ENCODE measurements around the gene SLC49A4. TPM values are rescaled to one million over a fixed set of nuclear protein-coding genes. Genes with fewer than 3 reads are reported as not detected.

Gene SLC49A4
- polyA plus RNA-seq, 3 donors = 12.9 to 19.0 (median 18.6) TPM

DNA sequence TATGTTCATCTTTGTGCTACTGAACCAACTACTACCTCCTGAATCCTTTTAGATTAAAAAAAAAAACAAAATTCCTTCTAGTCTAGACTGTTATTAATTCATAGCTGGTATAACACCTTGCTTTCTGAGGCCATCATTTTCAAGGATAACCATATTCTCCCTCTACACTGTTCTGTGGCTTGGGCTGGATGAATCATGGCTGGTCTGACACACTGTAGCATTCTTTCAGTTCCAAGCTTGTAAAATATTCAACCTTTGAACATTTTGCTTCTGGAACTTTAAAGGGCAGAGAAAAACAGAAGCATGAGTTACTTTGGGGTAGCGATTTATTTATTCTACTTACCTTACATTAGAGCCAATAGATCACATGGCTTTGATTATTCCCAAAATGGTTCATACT is 8.8 kb upstream of the SLC49A4 start:
- Mint-ChIP-seq H3K4me3 (no peak overlapping the region), H3K27me3 (ENCODE audit: low read depth in 3 of 3) (no peaks in the 10 kb centered on the region), H3K4me1 (peaks cover 18% of the 10 kb centered on the region), H3K27ac (peak overlapping the region in 1 of 7 donors; percentile 23), H3K9me3 (peaks cover 0 to 5% (median 0%) of the 10 kb centered on the region in 7 donors), H3K36me3 (peaks cover 26 to 27% of the 10 kb centered on the region in 2 donors)
- H2AFZ ChIP-seq (ENCODE audit: insufficient read depth, low read depth, low read length, poor library complexity, severe bottlenecking) = no peak overlapping the region
- no peak overlapping the region for H3K4me2 ChIP-seq (replicated peaks; ENCODE audit: extremely low read depth, low read length, poor library complexity, severe bottlenecking)
- no peaks in the 10 kb centered on the region for H3K27me3 ChIP-seq (ENCODE audit: control insufficient read depth in 2 of 2, insufficient read depth in 2 of 2, low read length in 2 of 2)
- intact Hi-C loops (cut with micrococcal nuclease) = no loop called here
- peaks cover 78% of the 10 kb centered on the region for H3K79me2 ChIP-seq (ENCODE audit: insufficient read depth, low read length)
- TF ChIP-seq, protein P1, sequence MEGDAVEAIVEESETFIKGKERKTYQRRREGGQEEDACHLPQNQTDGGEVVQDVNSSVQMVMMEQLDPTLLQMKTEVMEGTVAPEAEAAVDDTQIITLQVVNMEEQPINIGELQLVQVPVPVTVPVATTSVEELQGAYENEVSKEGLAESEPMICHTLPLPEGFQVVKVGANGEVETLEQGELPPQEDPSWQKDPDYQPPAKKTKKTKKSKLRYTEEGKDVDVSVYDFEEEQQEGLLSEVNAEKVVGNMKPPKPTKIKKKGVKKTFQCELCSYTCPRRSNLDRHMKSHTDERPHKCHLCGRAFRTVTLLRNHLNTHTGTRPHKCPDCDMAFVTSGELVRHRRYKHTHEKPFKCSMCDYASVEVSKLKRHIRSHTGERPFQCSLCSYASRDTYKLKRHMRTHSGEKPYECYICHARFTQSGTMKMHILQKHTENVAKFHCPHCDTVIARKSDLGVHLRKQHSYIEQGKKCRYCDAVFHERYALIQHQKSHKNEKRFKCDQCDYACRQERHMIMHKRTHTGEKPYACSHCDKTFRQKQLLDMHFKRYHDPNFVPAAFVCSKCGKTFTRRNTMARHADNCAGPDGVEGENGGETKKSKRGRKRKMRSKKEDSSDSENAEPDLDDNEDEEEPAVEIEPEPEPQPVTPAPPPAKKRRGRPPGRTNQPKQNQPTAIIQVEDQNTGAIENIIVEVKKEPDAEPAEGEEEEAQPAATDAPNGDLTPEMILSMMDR (IDR thresholded peaks at IDR 0.05) = no peak
- H3K27ac ChIP-seq (ENCODE audit: low read depth in 1 of 2, low read length in 2 of 2) = no peak overlapping the region
- H3K36me3 ChIP-seq (replicated peaks in 1 of 2; ENCODE audit: control insufficient read depth in 1 of 2, insufficient read depth in 2 of 2, low read length in 2 of 2) = peaks cover 16 to 31% of the 10 kb centered on the region in 2 donors
- no peak for DNase-seq
- H3K4me3 ChIP-seq (replicated peaks in 1 of 3; ENCODE audit: low read depth in 2 of 3, low read length in 3 of 3) = no peak overlapping the region
- H3K9ac ChIP-seq (ENCODE audit: insufficient read depth, low read length, poor library complexity, severe bottlenecking) = no peak overlapping the region
- peaks cover 23 to 34% of the 10 kb centered on the region in 2 donors for H3K4me1 ChIP-seq (ENCODE audit: control insufficient read depth in 1 of 2, insufficient read depth in 2 of 2, low read length in 2 of 2)
- H4K20me1 ChIP-seq (ENCODE audit: insufficient read depth, low read length) = no peaks in the 10 kb centered on the region
- H3K9me3 ChIP-seq (replicated peaks in 1 of 2; ENCODE audit: control insufficient read depth in 1 of 2, insufficient read depth in 1 of 2, low read length in 2 of 2) = no peaks in the 10 kb centered on the region
- WGBS (ENCODE audit: insufficient coverage) = no CpG with 5 or more reads among the region's 1 CpG

DNA sequence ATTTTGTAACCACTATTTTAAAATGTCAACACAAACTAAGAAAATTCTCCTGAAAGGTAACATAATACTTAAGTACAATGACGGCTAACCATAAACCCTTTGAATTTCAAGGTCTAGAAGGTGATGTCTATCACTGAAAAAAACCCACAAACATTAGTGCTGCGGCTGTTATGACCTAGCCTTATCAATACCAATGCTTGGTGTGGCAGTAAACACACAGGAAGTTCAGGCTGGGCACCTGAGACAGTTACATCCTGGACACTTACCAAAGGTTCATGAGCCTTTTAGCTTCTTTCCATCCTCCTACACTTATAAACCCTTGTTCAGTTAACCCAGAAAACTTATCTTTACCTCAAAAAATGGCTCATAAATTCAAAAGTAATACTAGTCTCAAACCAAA is 7.0 kb upstream of the SLC49A4 start:
- peaks cover 19 to 21% of the 10 kb centered on the region in 2 donors for H3K36me3 Mint-ChIP-seq
- H3K27me3 ChIP-seq (ENCODE audit: control insufficient read depth in 2 of 2, insufficient read depth in 2 of 2, low read length in 2 of 2) = no peaks in the 10 kb centered on the region
- no peaks in the 10 kb centered on the region for H3K9me3 ChIP-seq (replicated peaks in 1 of 2; ENCODE audit: control insufficient read depth in 1 of 2, insufficient read depth in 1 of 2, low read length in 2 of 2)
- H3K4me1 Mint-ChIP-seq = peaks cover 17% of the 10 kb centered on the region
- no peak overlapping the region for H3K4me3 Mint-ChIP-seq
- peaks cover 16 to 29% of the 10 kb centered on the region in 2 donors for H3K36me3 ChIP-seq (replicated peaks in 1 of 2; ENCODE audit: control insufficient read depth in 1 of 2, insufficient read depth in 2 of 2, low read length in 2 of 2)
- no peak for DNase-seq
- WGBS (ENCODE audit: insufficient coverage) = 100% methylated on average over 1 of the region's 2 CpGs
- H4K20me1 ChIP-seq (ENCODE audit: insufficient read depth, low read length) = no peaks in the 10 kb centered on the region
- peaks cover 0 to 2% (median 0%) of the 10 kb centered on the region in 7 donors for H3K9me3 Mint-ChIP-seq
- TF ChIP-seq, protein P1 (IDR thresholded peaks at IDR 0.05) = no peak
- no peak overlapping the region for H3K4me2 ChIP-seq (replicated peaks; ENCODE audit: extremely low read depth, low read length, poor library complexity, severe bottlenecking)
- intact Hi-C loops (cut with micrococcal nuclease) = no loop called here
- H3K27ac ChIP-seq (ENCODE audit: low read depth in 1 of 2, low read length in 2 of 2) = peak overlapping the region in 1 of 2 donors; percentile 72
- H3K27ac Mint-ChIP-seq = peak overlapping the region in 3 of 7 donors; percentile 16 to 23 (median 20)
- H3K4me3 ChIP-seq (replicated peaks in 1 of 3; ENCODE audit: low read depth in 2 of 3, low read length in 3 of 3) = no peak overlapping the region
- no peak overlapping the region for H2AFZ ChIP-seq (ENCODE audit: insufficient read depth, low read depth, low read length, poor library complexity, severe bottlenecking)
- H3K79me2 ChIP-seq (ENCODE audit: insufficient read depth, low read length) = peaks cover 89% of the 10 kb centered on the region
- H3K27me3 Mint-ChIP-seq (ENCODE audit: low read depth in 3 of 3) = no peaks in the 10 kb centered on the region
- peaks cover 41 to 53% of the 10 kb centered on the region in 2 donors for H3K4me1 ChIP-seq (ENCODE audit: control insufficient read depth in 1 of 2, insufficient read depth in 2 of 2, low read length in 2 of 2)
- no peak overlapping the region for H3K9ac ChIP-seq (ENCODE audit: insufficient read depth, low read length, poor library complexity, severe bottlenecking)
